Transverse colon (tissue), 4 donors: ENCODE data around the gene RAMP1. TPM values are rescaled to one million over a fixed set of nuclear protein-coding genes. Genes with fewer than 3 reads are reported as not detected.
A peak's percentile ranks its signal among the peaks of the same experiment; 100 is the strongest.

Experiments used
- DNase-seq: peaks from one replicate; pipeline ENCODE4 v3.0.0-alpha.2; 2019
- H3K27ac ChIP-seq, 4 donors: fragments of 200-600 bp; sonication (generic); 2 replicates each; pipeline ENCODE4 v1.5.1; 2016 to 2018; ENCODE audit warnings: inconsistent platforms in 4 of 4
- H3K27me3 ChIP-seq: fragments of 200-600 bp; sonication (generic); 2 replicates; pipeline ENCODE4 v1.5.1; 2017; ENCODE audit warnings: inconsistent platforms
- H3K36me3 ChIP-seq, 4 donors: fragments of 200-600 bp; sonication (generic); 2 replicates each; pipeline ENCODE4 v1.5.1; 2017 to 2019; ENCODE audit warnings: inconsistent platforms in 4 of 4
- H3K4me1 ChIP-seq, 4 donors: fragments of 200-600 bp; sonication (generic); 2 replicates each; pipeline ENCODE4 v1.5.1; 2017 to 2020; ENCODE audit warnings: inconsistent platforms in 4 of 4
- H3K4me3 ChIP-seq, 4 donors: fragments of 200-600 bp; sonication (generic); 1 replicate in 1 of 4; 2 replicates in 3 of 4; pipeline versions ENCODE4 v1.5.1 to v1.6.1; 2017 to 2019; ENCODE audit warnings: inconsistent platforms in 4 of 4
- H3K9me3 ChIP-seq, 2 donors: fragments of 200-600 bp; sonication (generic); 2 replicates each; pipeline ENCODE4 v1.5.1; 2017 to 2019; ENCODE audit warnings: inconsistent platforms in 2 of 2
- CTCF ChIP-seq, 5 experiments: fragments of 200-600 bp in 3 of 5; fragments of 450-650 bp in 2 of 5; sonication (generic) in 3 of 5; IDR thresholded peaks; 1 replicate in 2 of 5; 2 replicates in 3 of 5; pipeline ENCODE4 v1.5.1; 2016 to 2017; ENCODE audit warnings: antibody characterized with exemption in 5 of 5, inconsistent platforms in 3 of 5, mild to moderate bottlenecking in 2 of 5, moderate library complexity in 1 of 5
- EP300 ChIP-seq: sonication (generic); formaldehyde crosslinking; IDR thresholded peaks from one replicate; pipeline ENCODE4 v1.6.1; 2017; ENCODE audit warnings: antibody characterized with exemption, low read depth
- POLR2A ChIP-seq: fragments of 450-650 bp; IDR thresholded peaks from one replicate; pipeline ENCODE4 v1.6.1; 2016; ENCODE audit warnings: antibody characterized with exemption, mild to moderate bottlenecking, moderate library complexity
- POLR2AphosphoS5 ChIP-seq, 3 donors: sonication (generic); formaldehyde crosslinking; IDR thresholded peaks; one replicate each; pipeline ENCODE4 v1.6.1; 2016; ENCODE audit warnings: antibody characterized with exemption in 3 of 3
- WGBS, 2 donors: methylation state at CpG; one replicate each; pipeline ENCODE4 v1.1.5; 2018; ENCODE audit warnings: low coverage in 1 of 2; 5-methylcytosine and 5-hydroxymethylcytosine counted together
- in situ Hi-C, 4 donors: fragments of 200-750 bp; cut with MboI; loops; one replicate each; pipeline versions ENCODE4 v1.15.0 to v1.15.1; 2017; ENCODE audit warnings: low sequenced_read_pairs in 3 of 4, low pct_ligation_motif_present in 1 of 4, low pct_unique_long_range_greater_than_20kb in 1 of 4
- intact Hi-C: fragments of 100-400 bp; cut with DNase I; formaldehyde crosslinking; loops from one replicate; pipeline ENCODE4 v1.15.1; 2023; ENCODE audit warnings: low total_unique reads
- total RNA-seq, 4 donors: library from RNA; depleted of rRNA; stranded (reverse); fragments of >200 nt; gene quantifications; one replicate each; pipeline ENCODE4 v1.1.0, GENCODE V29; 2016

The RAMP1 gene
- total RNA-seq, 4 donors from 2014 or later, result 47.5 to 158 (median 95.7) TPM

- Histone ChIP-seq H3K36me3 (no peaks in the 10 kb centered on the region), H3K4me1 (peaks cover 0 to 11% (median 5%) of the 10 kb centered on the region in 4 donors), H3K27me3 (peaks cover 37% of the 10 kb centered on the region), H3K4me3 (no peak overlapping the region), H3K27ac (no peak overlapping the region), H3K9me3 (no peaks in the 10 kb centered on the region)
- no peak for DNase-seq
- intact Hi-C loops, result no loop called here
- TF ChIP-seq CTCF (IDR thresholded peaks at IDR 0.05) (no peak), POLR2AphosphoS5 (IDR thresholded peaks at IDR 0.05) (no peak), POLR2A (no peak), EP300 (no peak)
- WGBS, 2 donors, result 75 to 85% methylated on average over 3 of the region's 3 CpGs
- in situ Hi-C loops, result no loop called here
These were observed 92.5 kb downstream of the RAMP1 start for GRCh38 chr2:237951878-237952277.

DNA sequence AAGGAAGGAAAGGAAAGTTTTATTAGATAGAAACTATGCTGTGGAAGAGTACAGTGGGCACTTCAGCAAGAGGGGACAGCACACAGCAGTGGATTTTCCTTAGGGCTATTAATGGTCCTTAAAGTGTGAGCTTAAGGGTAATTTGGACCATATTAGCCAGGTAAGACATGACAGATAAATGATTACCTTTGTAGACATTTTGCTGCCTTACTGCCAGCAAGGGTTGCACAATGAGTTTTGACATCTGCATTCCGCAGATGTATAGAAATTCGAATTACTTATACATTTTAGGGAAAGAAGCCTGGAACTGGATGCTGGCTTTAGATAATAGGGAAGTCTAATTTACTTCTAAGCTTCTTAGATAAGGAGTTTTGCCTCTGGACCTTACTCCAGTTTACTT is 93.4 kb downstream of the RAMP1 start:
- H3K4me3 ChIP-seq, result no peak overlapping the region
- intact Hi-C loops (no loop called here), in situ Hi-C loops (no loop called here)
- no peak for TF ChIP-seq CTCF (IDR thresholded peaks at IDR 0.05)
- TF ChIP-seq EP300, result no peak
- TF ChIP-seq POLR2AphosphoS5 (IDR thresholded peaks at IDR 0.05), result no peak
- TF ChIP-seq POLR2A, result no peak
- no peaks in the 10 kb centered on the region for H3K9me3 ChIP-seq
- H3K27ac ChIP-seq, result no peak overlapping the region
- H3K36me3 ChIP-seq, result no peaks in the 10 kb centered on the region
- no peak for DNase-seq
- H3K4me1 ChIP-seq, result peaks cover 0 to 11% (median 5%) of the 10 kb centered on the region in 4 donors
- 76 to 100% methylated on average over 1 to 2 of the region's 2 CpGs for WGBS, 2 donors
- H3K27me3 ChIP-seq, result peaks cover 37% of the 10 kb centered on the region

- H3K27me3 ChIP-seq, result peaks cover 37% of the 10 kb centered on the region
- H3K4me1 ChIP-seq, result peaks cover 0 to 11% (median 5%) of the 10 kb centered on the region in 4 donors
- no peak for TF ChIP-seq CTCF (IDR thresholded peaks at IDR 0.05)
- TF ChIP-seq EP300, result no peak
- no peak for TF ChIP-seq POLR2AphosphoS5 (IDR thresholded peaks at IDR 0.05)
- no peak for TF ChIP-seq POLR2A
- no peaks in the 10 kb centered on the region for H3K9me3 ChIP-seq
- H3K27ac ChIP-seq, result no peak overlapping the region
- DNase-seq, result no peak
- intact Hi-C loops, result no loop called here
- H3K36me3 ChIP-seq, result no peaks in the 10 kb centered on the region
- in situ Hi-C loops, result no loop called here
- 24% methylated on average over 29 of the region's 64 CpGs; no CpG with 5 or more reads in 1 of the 2 donors for WGBS, 2 donors
- peak overlapping the region in 1 of 4 donors; percentile 31 for H3K4me3 ChIP-seq
These were observed 96.4 kb downstream of the RAMP1 start for GRCh38 chr2:237955640-237956401.

GRCh38 chr2:237956402-237956736 is 96.9 kb downstream of the RAMP1 start:
- TF ChIP-seq POLR2A, result no peak
- TF ChIP-seq CTCF (IDR thresholded peaks at IDR 0.05), result no peak
- H3K9me3 ChIP-seq, result no peaks in the 10 kb centered on the region
- H3K4me1 ChIP-seq, result peaks cover 0 to 11% (median 5%) of the 10 kb centered on the region in 4 donors
- peak overlapping the region in 1 of 4 donors; percentile 31 for H3K4me3 ChIP-seq
- no peaks in the 10 kb centered on the region for H3K36me3 ChIP-seq
- 29% methylated on average over 18 of the region's 23 CpGs; no CpG with 5 or more reads in 1 of the 2 donors for WGBS, 2 donors
- DNase-seq, result no peak
- no peak overlapping the region for H3K27ac ChIP-seq
- in situ Hi-C loops, result no loop called here
- peaks cover 37% of the 10 kb centered on the region for H3K27me3 ChIP-seq
- intact Hi-C loops, result no loop called here
